Measurements from ENCODE around the gene PDGFC. TPM values are rescaled to one million over a fixed set of nuclear protein-coding genes. Genes with fewer than 3 reads are reported as not detected.
A peak's percentile ranks its signal among the peaks of the same experiment; 100 is the strongest.

The PDGFC gene
- total RNA-seq, 1 donor = 145 TPM

- Histone ChIP-seq H4K20me1 (ENCODE audit: insufficient read depth, low read length) (peaks cover 5% of the 10 kb centered on the region), H3K4me2 (ENCODE audit: insufficient read depth, low read length) (peak overlapping the region; percentile 61), H3K4me1 (ENCODE audit: insufficient read depth, low read length) (peaks cover 36% of the 10 kb centered on the region), H3K4me3 (ENCODE audit: insufficient read depth, low read length) (no peak overlapping the region), H3K27ac (ENCODE audit: low read depth, low read length) (peak overlapping the region; percentile 82), H3K9me3 (ENCODE audit: low read depth, low read length) (no peaks in the 10 kb centered on the region), H3K79me2 (ENCODE audit: insufficient read depth, low read length) (peaks cover 90% of the 10 kb centered on the region), H2AFZ (ENCODE audit: low read length) (no peak overlapping the region), H3K27me3 (ENCODE audit: insufficient read depth, low read length) (no peaks in the 10 kb centered on the region), H3K36me3 (ENCODE audit: insufficient read depth, low read length) (peaks cover 5% of the 10 kb centered on the region)
- DNase-seq (ENCODE audit: insufficient read length, low spot score, missing footprints) = peak; percentile 22
- no peak for TF ChIP-seq CTCF (IDR thresholded peaks at IDR 0.05; ENCODE audit: extremely low read depth, low read depth, low read length)
Measured at GRCh38 chr4:156888762-156889161, 82.8 kb downstream of the PDGFC start.

- Histone ChIP-seq H3K4me1 (ENCODE audit: insufficient read depth, low read length) (peaks cover 34% of the 10 kb centered on the region), H3K4me3 (ENCODE audit: insufficient read depth, low read length) (no peak overlapping the region), H3K27ac (ENCODE audit: low read depth, low read length) (no peak overlapping the region), H3K9me3 (ENCODE audit: low read depth, low read length) (no peaks in the 10 kb centered on the region), H2AFZ (ENCODE audit: low read length) (no peak overlapping the region), H3K27me3 (ENCODE audit: insufficient read depth, low read length) (no peaks in the 10 kb centered on the region), H4K20me1 (ENCODE audit: insufficient read depth, low read length) (no peaks in the 10 kb centered on the region), H3K36me3 (ENCODE audit: insufficient read depth, low read length) (peaks cover 5% of the 10 kb centered on the region), H3K4me2 (ENCODE audit: insufficient read depth, low read length) (no peak overlapping the region), H3K79me2 (ENCODE audit: insufficient read depth, low read length) (peaks cover 90% of the 10 kb centered on the region)
- no peak for DNase-seq (ENCODE audit: insufficient read length, low spot score, missing footprints)
- TF ChIP-seq CTCF (IDR thresholded peaks at IDR 0.05; ENCODE audit: extremely low read depth, low read depth, low read length) = no peak
Measured at GRCh38 chr4:156886481-156886880, 85.1 kb downstream of the PDGFC start.

- Histone ChIP-seq H3K9me3 (ENCODE audit: low read depth, low read length) (no peaks in the 10 kb centered on the region), H3K27ac (ENCODE audit: low read depth, low read length) (no peak overlapping the region), H3K27me3 (ENCODE audit: insufficient read depth, low read length) (no peaks in the 10 kb centered on the region), H3K4me3 (ENCODE audit: insufficient read depth, low read length) (no peak overlapping the region), H4K20me1 (ENCODE audit: insufficient read depth, low read length) (no peaks in the 10 kb centered on the region), H3K4me1 (ENCODE audit: insufficient read depth, low read length) (peaks cover 29% of the 10 kb centered on the region), H3K79me2 (ENCODE audit: insufficient read depth, low read length) (peaks cover 91% of the 10 kb centered on the region), H3K36me3 (ENCODE audit: insufficient read depth, low read length) (peaks cover 5% of the 10 kb centered on the region), H3K4me2 (ENCODE audit: insufficient read depth, low read length) (no peak overlapping the region), H2AFZ (ENCODE audit: low read length) (no peak overlapping the region)
- no peak for TF ChIP-seq CTCF (IDR thresholded peaks at IDR 0.05; ENCODE audit: extremely low read depth, low read depth, low read length)
- DNase-seq (ENCODE audit: insufficient read length, low spot score, missing footprints) = no peak
Measured at GRCh38 chr4:156885374-156885773, 86.2 kb downstream of the PDGFC start.

- Histone ChIP-seq H3K9me3 (ENCODE audit: low read depth, low read length) (no peaks in the 10 kb centered on the region), H3K4me3 (ENCODE audit: insufficient read depth, low read length) (no peak overlapping the region), H3K4me2 (ENCODE audit: insufficient read depth, low read length) (peak overlapping the region; percentile 38)
Measured at GRCh38 chr4:156884183-156884582, 87.4 kb downstream of the PDGFC start.

More at GRCh38 chr4:156884183-156884582, 87.4 kb downstream of the PDGFC start:
- Histone ChIP-seq H4K20me1 (ENCODE audit: insufficient read depth, low read length) (no peaks in the 10 kb centered on the region), H3K79me2 (ENCODE audit: insufficient read depth, low read length) (peaks cover 95% of the 10 kb centered on the region), H2AFZ (ENCODE audit: low read length) (no peak overlapping the region), H3K36me3 (ENCODE audit: insufficient read depth, low read length) (peaks cover 5% of the 10 kb centered on the region), H3K27ac (ENCODE audit: low read depth, low read length) (no peak overlapping the region), H3K27me3 (ENCODE audit: insufficient read depth, low read length) (no peaks in the 10 kb centered on the region), H3K4me1 (ENCODE audit: insufficient read depth, low read length) (peaks cover 22% of the 10 kb centered on the region)
- no peak for DNase-seq (ENCODE audit: insufficient read length, low spot score, missing footprints)
- no peak for TF ChIP-seq CTCF (IDR thresholded peaks at IDR 0.05; ENCODE audit: extremely low read depth, low read depth, low read length)
